Liver (tissue), 9 donors: Measurements from ENCODE around the gene MOGAT3. TPM values are rescaled to one million over a fixed set of nuclear protein-coding genes. Genes with fewer than 3 reads are reported as not detected.

Source experiments
- DNase-seq: peaks from one replicate; pipeline ENCODE4 v3.0.0-alpha.2; 2017; ENCODE audit warnings: low spot score
- H3K27ac ChIP-seq, 2 donors: one replicate each; pipeline ENCODE4 v1.7.0; 2013; ENCODE audit warnings: inconsistent platforms in 2 of 2, low read length in 2 of 2, control low read depth in 1 of 2, low read depth in 1 of 2, mild to moderate bottlenecking in 1 of 2
- H3K27me3 ChIP-seq, 4 donors: one replicate each; pipeline versions ENCODE4 v1.6.1 to v1.7.0; 2013; ENCODE audit warnings: low read length in 3 of 4, inconsistent platforms in 1 of 4, mild to moderate bottlenecking in 1 of 4, moderate library complexity in 1 of 4; ENCODE audit not compliant: control insufficient read depth in 4 of 4, insufficient read depth in 4 of 4
- H3K36me3 ChIP-seq, 4 donors: one replicate each; pipeline versions ENCODE4 v1.6.1 to v1.7.0; 2013; ENCODE audit warnings: low read length in 3 of 4, mild to moderate bottlenecking in 3 of 4, low read depth in 1 of 4, moderate library complexity in 1 of 4; ENCODE audit not compliant: control insufficient read depth in 4 of 4, insufficient read depth in 3 of 4
- H3K4me1 ChIP-seq, 4 donors: one replicate each; pipeline versions ENCODE4 v1.6.1 to v1.7.0; 2013; ENCODE audit warnings: low read length in 3 of 4, mild to moderate bottlenecking in 3 of 4, moderate library complexity in 1 of 4; ENCODE audit not compliant: control insufficient read depth in 4 of 4, insufficient read depth in 4 of 4
- H3K4me3 ChIP-seq, 3 donors: one replicate each; pipeline versions ENCODE4 v1.6.1 to v1.7.0; 2013; ENCODE audit warnings: low read length in 3 of 3, control low read depth in 1 of 3, low read depth in 1 of 3, mild to moderate bottlenecking in 1 of 3
- H3K9ac ChIP-seq, 2 donors: one replicate each; pipeline ENCODE4 v1.7.0; 2013; ENCODE audit warnings: low read length in 2 of 2, mild to moderate bottlenecking in 2 of 2, moderate library complexity in 2 of 2, control low read depth in 1 of 2, low read depth in 1 of 2
- H3K9me3 ChIP-seq, 4 donors: one replicate each; pipeline versions ENCODE4 v1.6.1 to v1.7.0; 2013; ENCODE audit warnings: low read length in 3 of 4; ENCODE audit not compliant: control insufficient read depth in 4 of 4
- FOXA2 ChIP-seq: IDR thresholded peaks from 2 replicates; pipeline ENCODE4 v1.6.1; 2016; ENCODE audit warnings: antibody characterized with exemption
- RAD21 ChIP-seq, 2 donors: IDR thresholded peaks; 2 replicates each; pipeline ENCODE4 v1.6.1; 2016; ENCODE audit warnings: antibody characterized with exemption in 2 of 2, mild to moderate bottlenecking in 2 of 2
- RXRA ChIP-seq, 2 donors: IDR thresholded peaks; 2 replicates each; pipeline ENCODE4 v1.6.1; 2017 to 2018; ENCODE audit warnings: antibody characterized with exemption in 2 of 2, mild to moderate bottlenecking in 1 of 2
- SP1 ChIP-seq: IDR thresholded peaks from 2 replicates; pipeline ENCODE4 v1.6.1; 2018; ENCODE audit warnings: antibody characterized with exemption, mild to moderate bottlenecking
- TAF1 ChIP-seq: conservative IDR thresholded peaks from 2 replicates; pipeline ENCODE4 v1.6.1; 2016; ENCODE audit warnings: antibody characterized with exemption, mild to moderate bottlenecking
- WGBS: extraction: QIAGEN DNeasy Blood & Tissue Kit; methylation state at CpG from one replicate; pipeline ENCODE4 v1.1.7; 2013; 5-methylcytosine and 5-hydroxymethylcytosine counted together
- polyA plus RNA-seq, 2 donors: library from polyadenylated mRNA; stranded (reverse) in 1 of 2; unstranded in 1 of 2; fragments of 200-250 nt in 1 of 2; fragments of >200 nt in 1 of 2; fragmentation: Nextera tagmentation in 1 of 2; extraction: Ambion mirVana in 1 of 2; gene quantifications; one replicate each; pipeline versions ENCODE4 v1.2.1 to v1.2.3, GENCODE V29; 2013 to 2015
- total RNA-seq, 2 donors: library from RNA; depleted of rRNA; stranded (reverse); fragments of >200 nt; gene quantifications; one replicate each; pipeline ENCODE4 v1.2.3, GENCODE V29; 2014
- TF ChIP-seq, protein P1 (sequence below): IDR thresholded peaks from 2 replicates; pipeline ENCODE4 v1.6.1; 2016; ENCODE audit warnings: antibody characterized with exemption
- TF ChIP-seq, protein P2 (sequence below): IDR thresholded peaks from 2 replicates; pipeline ENCODE4 v1.6.1; 2016; ENCODE audit warnings: antibody characterized with exemption
- TF ChIP-seq, protein P3 (sequence below): fragments of 150-350 bp; IDR thresholded peaks from 2 replicates; pipeline ENCODE4 v1.5.1; 2017; ENCODE audit warnings: improper control_type of control experiment, low read depth, low read length; ENCODE audit not compliant: missing input control
- donor health status: healthy.
- donor health status: healthy.
- donor health status: healthy.
- donor health status: healthy.
- donor health status: healthy.

The MOGAT3 gene
- total and polyA plus RNA-seq, 4 donors = 1.8 to 7.9 (median 3.7) TPM

DNA sequence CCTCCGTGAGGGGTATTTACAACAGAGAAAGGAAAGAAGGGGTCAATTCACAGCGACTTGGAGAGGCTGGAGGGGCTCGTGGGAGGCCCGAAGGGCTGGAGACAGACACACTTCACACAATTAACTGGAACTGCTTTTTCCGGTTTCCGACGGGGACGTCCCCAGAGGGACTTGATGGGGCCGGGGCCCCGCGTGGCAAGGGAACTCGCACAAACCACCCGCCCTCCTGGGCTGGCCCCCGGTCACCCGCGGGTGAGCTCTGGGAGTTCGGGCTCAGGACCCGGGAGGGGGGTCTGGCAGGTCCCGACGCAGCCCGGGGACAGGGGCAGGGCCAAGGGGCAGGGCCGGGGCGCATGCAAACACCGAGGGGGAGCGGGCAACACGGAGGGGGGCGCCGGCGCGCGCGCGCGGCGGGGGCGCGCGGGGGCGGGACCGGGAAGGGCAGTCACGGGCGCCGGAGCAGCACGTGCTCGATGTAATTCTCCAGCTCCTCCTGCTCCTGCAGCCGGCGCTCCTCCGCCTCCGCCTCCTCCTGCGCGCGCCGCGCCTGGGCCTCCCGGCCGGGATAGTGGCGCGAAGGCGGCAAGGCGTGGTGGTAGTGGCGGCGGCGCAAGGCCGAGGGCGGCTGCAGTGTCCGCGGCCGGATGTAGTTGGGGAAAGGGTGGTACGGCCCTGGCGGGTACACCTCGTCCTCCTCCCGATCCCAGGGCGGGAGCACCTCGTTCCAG, 38.1 kb downstream of the MOGAT3 start:
- DNase-seq = no peak
- Histone ChIP-seq H3K9me3 (no peaks in the 10 kb centered on the region), H3K4me3 (peak overlapping the region in 1 of 3 donors; percentile 12)

DNA sequence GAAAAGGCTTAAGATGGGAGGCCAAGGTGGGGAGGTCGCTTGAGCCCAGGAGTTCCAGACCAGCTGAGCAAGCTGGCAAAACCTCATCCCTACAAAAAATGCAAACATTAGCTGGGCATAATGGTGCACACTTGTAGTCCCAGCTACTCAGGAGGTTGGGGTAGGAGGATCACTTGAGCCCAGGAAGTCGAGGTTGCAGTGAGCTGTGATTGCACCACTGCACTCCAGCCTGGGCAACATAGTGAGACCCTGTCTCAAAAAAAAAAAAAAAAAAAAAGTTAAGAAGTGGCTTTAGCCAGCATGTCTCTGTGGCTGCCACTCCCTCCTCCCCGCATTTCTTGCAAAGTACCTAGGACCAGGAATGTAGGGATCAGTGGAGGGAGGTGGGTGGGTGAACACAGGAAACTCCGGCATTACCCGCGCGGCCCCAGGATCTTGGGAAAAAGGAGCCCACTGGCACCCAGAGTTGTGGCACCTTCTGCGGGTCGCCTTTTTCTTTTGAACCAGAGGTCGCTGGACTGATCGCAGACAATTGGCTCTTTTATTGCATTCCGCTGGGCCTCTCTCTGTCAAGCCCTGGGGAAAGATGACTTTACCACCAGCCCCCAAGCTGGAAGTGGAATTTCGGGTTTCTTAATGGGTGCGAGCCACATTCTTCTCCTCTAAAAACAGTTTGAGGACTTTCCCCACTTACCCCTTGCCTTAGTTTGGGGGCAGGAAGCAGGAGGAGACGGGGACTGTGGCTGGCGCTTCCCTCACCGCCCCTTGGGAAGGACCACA, 39.0 kb downstream of the MOGAT3 start:
- TF ChIP-seq RXRA (IDR thresholded peaks at IDR 0.05) (no peak), SP1 (no peak)
- TF ChIP-seq, protein P1, sequence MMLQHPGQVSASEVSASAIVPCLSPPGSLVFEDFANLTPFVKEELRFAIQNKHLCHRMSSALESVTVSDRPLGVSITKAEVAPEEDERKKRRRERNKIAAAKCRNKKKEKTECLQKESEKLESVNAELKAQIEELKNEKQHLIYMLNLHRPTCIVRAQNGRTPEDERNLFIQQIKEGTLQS = no peak
- peaks cover 5 to 13% (median 6%) of the 10 kb centered on the region in 4 donors for H3K36me3 ChIP-seq
- WGBS = 83% methylated on average over 17 of the region's 17 CpGs
- H3K27ac ChIP-seq = no peak overlapping the region
- no peak overlapping the region for H3K9ac ChIP-seq
- no peak overlapping the region for H3K4me3 ChIP-seq
- DNase-seq = no peak
- peaks cover 0 to 26% (median 13%) of the 10 kb centered on the region in 4 donors for H3K4me1 ChIP-seq
- peaks cover 0 to 7% (median 3%) of the 10 kb centered on the region in 4 donors for H3K27me3 ChIP-seq
- no peaks in the 10 kb centered on the region for H3K9me3 ChIP-seq

More for the DNA sequence above, 38.1 kb downstream of the MOGAT3 start:
- WGBS = 7% methylated on average over 74 of the region's 74 CpGs
- Histone ChIP-seq H3K9ac (no peak overlapping the region), H3K27me3 (peaks cover 0 to 7% (median 3%) of the 10 kb centered on the region in 4 donors), H3K27ac (no peak overlapping the region), H3K4me1 (peaks cover 0 to 26% (median 11%) of the 10 kb centered on the region in 4 donors), H3K36me3 (peaks cover 4 to 13% (median 5%) of the 10 kb centered on the region in 4 donors)
- TF ChIP-seq FOXA2 (no peak), TAF1 (no peak)
- TF ChIP-seq, protein P2, sequence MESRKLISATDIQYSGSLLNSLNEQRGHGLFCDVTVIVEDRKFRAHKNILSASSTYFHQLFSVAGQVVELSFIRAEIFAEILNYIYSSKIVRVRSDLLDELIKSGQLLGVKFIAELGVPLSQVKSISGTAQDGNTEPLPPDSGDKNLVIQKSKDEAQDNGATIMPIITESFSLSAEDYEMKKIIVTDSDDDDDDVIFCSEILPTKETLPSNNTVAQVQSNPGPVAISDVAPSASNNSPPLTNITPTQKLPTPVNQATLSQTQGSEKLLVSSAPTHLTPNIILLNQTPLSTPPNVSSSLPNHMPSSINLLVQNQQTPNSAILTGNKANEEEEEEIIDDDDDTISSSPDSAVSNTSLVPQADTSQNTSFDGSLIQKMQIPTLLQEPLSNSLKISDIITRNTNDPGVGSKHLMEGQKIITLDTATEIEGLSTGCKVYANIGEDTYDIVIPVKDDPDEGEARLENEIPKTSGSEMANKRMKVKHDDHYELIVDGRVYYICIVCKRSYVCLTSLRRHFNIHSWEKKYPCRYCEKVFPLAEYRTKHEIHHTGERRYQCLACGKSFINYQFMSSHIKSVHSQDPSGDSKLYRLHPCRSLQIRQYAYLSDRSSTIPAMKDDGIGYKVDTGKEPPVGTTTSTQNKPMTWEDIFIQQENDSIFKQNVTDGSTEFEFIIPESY = no peak

DNA sequence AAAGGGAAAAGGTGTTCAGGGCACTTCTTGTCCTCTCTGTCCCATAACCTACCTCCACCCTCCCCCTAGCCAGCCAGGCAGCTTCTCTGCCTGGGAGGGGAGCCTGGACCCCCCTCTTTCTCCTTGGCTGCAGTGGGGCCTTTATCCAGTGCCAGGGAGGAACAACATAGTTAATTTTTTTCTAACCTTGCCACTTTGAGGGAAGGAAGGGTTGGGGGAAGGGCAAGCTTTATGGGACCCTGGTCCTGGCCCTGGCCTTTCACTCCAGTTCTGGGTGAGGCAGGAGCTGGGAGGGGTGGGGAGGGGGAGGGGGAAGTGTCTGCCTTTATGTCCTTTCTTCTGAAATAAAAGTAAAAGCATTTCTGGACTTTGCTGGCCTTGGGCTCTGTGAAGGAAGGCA, 39.9 kb downstream of the MOGAT3 start:
- Histone ChIP-seq H3K4me3 (no peak overlapping the region), H3K4me1 (peaks cover 0 to 26% (median 15%) of the 10 kb centered on the region in 4 donors), H3K27me3 (peaks cover 0 to 7% (median under 1%) of the 10 kb centered on the region in 4 donors), H3K27ac (no peak overlapping the region), H3K36me3 (peaks cover 5 to 13% (median 6%) of the 10 kb centered on the region in 4 donors), H3K9me3 (no peaks in the 10 kb centered on the region), H3K9ac (no peak overlapping the region)
- DNase-seq = no peak
- no peak for TF ChIP-seq RAD21 (IDR thresholded peaks at IDR 0.05)
- TF ChIP-seq, protein P3, sequence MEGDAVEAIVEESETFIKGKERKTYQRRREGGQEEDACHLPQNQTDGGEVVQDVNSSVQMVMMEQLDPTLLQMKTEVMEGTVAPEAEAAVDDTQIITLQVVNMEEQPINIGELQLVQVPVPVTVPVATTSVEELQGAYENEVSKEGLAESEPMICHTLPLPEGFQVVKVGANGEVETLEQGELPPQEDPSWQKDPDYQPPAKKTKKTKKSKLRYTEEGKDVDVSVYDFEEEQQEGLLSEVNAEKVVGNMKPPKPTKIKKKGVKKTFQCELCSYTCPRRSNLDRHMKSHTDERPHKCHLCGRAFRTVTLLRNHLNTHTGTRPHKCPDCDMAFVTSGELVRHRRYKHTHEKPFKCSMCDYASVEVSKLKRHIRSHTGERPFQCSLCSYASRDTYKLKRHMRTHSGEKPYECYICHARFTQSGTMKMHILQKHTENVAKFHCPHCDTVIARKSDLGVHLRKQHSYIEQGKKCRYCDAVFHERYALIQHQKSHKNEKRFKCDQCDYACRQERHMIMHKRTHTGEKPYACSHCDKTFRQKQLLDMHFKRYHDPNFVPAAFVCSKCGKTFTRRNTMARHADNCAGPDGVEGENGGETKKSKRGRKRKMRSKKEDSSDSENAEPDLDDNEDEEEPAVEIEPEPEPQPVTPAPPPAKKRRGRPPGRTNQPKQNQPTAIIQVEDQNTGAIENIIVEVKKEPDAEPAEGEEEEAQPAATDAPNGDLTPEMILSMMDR = no peak
